Stimulated activated CD8-positive, alpha-beta memory T cell treated with anti-CD3 and anti-CD28 coated beads, Interleukin-2, amount 100 ng/mL, for 1 hour (primary cell): ENCODE results near the gene GNS.

Source experiments
- DNase-seq, 2 donors: peaks; one replicate each; pipeline ENCODE4 v3.0.0-alpha.2; 2020; ENCODE audit warnings: low read depth in 2 of 2

The GNS gene

GRCh38 chr12:64759035-64759894, at the start of gene GNS:
Gene GNS, minus strand, starts transcription at chr12:64759406. Its CDS starts 130 bp downstream, at chr12:64759276.
- DNase-seq: peak; percentile 88 to 90

GRCh38 chr12:64808110-64808509, 48.9 kb upstream of the GNS start:
- DNase-seq: no peak

GRCh38 chr12:64806593-64807460, 47.6 kb upstream of the GNS start:
- DNase-seq: no peak

- no peak for DNase-seq
These were observed 47.0 kb upstream of the GNS start for GRCh38 chr12:64806173-64806572.

GRCh38 chr12:64802180-64802775, 43.1 kb upstream of the GNS start:
- peak in 1 of 2 donors; percentile 15 for DNase-seq

- DNase-seq: no peak
These were observed 42.2 kb upstream of the GNS start for GRCh38 chr12:64801381-64801780.

- DNase-seq: no peak
These were observed 41.4 kb upstream of the GNS start for GRCh38 chr12:64800640-64801039.

- no peak for DNase-seq
These were observed 39.0 kb upstream of the GNS start for GRCh38 chr12:64798165-64798564.

GRCh38 chr12:64797156-64797555, 38.0 kb upstream of the GNS start:
- DNase-seq: no peak

GRCh38 chr12:64796205-64796845, 37.1 kb upstream of the GNS start:
- peak in 1 of 2 donors; percentile 26 for DNase-seq

- DNase-seq: no peak
These were observed 35.1 kb upstream of the GNS start for GRCh38 chr12:64794305-64794704.

GRCh38 chr12:64793610-64794009, 34.4 kb upstream of the GNS start:
- DNase-seq: no peak

GRCh38 chr12:64792128-64792527, 32.9 kb upstream of the GNS start:
- DNase-seq: no peak

GRCh38 chr12:64791036-64791435, 31.8 kb upstream of the GNS start:
- DNase-seq: no peak

GRCh38 chr12:64790166-64790565, 31.0 kb upstream of the GNS start:
- DNase-seq: no peak

GRCh38 chr12:64785838-64786237, 26.6 kb upstream of the GNS start:
- DNase-seq: no peak

- DNase-seq: no peak
These were observed 23.1 kb upstream of the GNS start for GRCh38 chr12:64782191-64782876.

GRCh38 chr12:64781280-64782190, 22.3 kb upstream of the GNS start:
- DNase-seq: no peak

GRCh38 chr12:64780531-64781279, 21.5 kb upstream of the GNS start:
- DNase-seq: peak in 1 of 2 donors; percentile 3
